SK-N-SH (cell line): Measurements from ENCODE around the gene CCDC88B. TPM values are rescaled to one million over a fixed set of nuclear protein-coding genes. Genes with fewer than 3 reads are reported as not detected.

Experiments used
- polyA plus RNA-seq, 3 experiments: library from polyadenylated mRNA; depleted of rRNA; stranded (reverse); fragments of >200 nt; gene quantifications; 2 replicates each; pipeline ENCODE4 v1.2.3, GENCODE V29; 2012
- small RNA-seq, 7 experiments: library from RNA; depleted of rRNA; stranded (forward); fragments of <200 nt; gene quantifications; one replicate each; pipeline ENCODE3, GENCODE V24; 2012

Gene CCDC88B
- polyA plus RNA-seq, 1 of the 3 experiments (the other 2 are of a cell fraction) = 3.4 TPM

Small RNA genes within 50 kb of the gene (small RNA-seq; reads per million reads assigned to genes)
- 0 to 2.4 (median 0.40) reads per million in 7 experiments for gene MIR1237
- gene MIR7155 = 0 reads per million in 7 experiments
- gene RF00019 = 0 reads per million in 7 experiments

Other genes starting within 250 kb of the CCDC88B start
- gene MACROD1, start 174.1 kb upstream of the CCDC88B start, polyA plus RNA-seq (2012; rRNA removed) = 48.3 and 49.1 TPM in 2 replicates
- gene STIP1, start 154.0 kb upstream of the CCDC88B start, polyA plus RNA-seq (2012; rRNA removed) = 163 TPM in 2 replicates
- gene FERMT3, start 133.5 kb upstream of the CCDC88B start, polyA plus RNA-seq (2012; rRNA removed) = 1.2 and 1.4 TPM in 2 replicates
- gene TRPT1, start 114.0 kb upstream of the CCDC88B start, polyA plus RNA-seq (2012; rRNA removed) = 61.5 and 62.4 TPM in 2 replicates
- gene NUDT22, start 113.9 kb upstream of the CCDC88B start, polyA plus RNA-seq (2012; rRNA removed) = 72.7 and 74.0 TPM in 2 replicates
- 46.9 and 52.1 TPM in 2 replicates for gene DNAJC4, start 109.7 kb upstream of the CCDC88B start, polyA plus RNA-seq (2012; rRNA removed)
- 16.3 and 29.9 TPM in 2 replicates for gene VEGFB, start 105.6 kb upstream of the CCDC88B start, polyA plus RNA-seq (2012; rRNA removed)
- gene FKBP2, start 99.1 kb upstream of the CCDC88B start, polyA plus RNA-seq (2012; rRNA removed) = 84.8 and 127 TPM in 2 replicates
- gene PPP1R14B, start 93.3 kb upstream of the CCDC88B start, polyA plus RNA-seq (2012; rRNA removed) = 373 and 523 TPM in 2 replicates
- gene PLCB3, start 88.7 kb upstream of the CCDC88B start, polyA plus RNA-seq (2012; rRNA removed) = 26.8 and 30.4 TPM in 2 replicates
- gene BAD, start 55.5 kb upstream of the CCDC88B start, polyA plus RNA-seq (2012; rRNA removed) = 75.6 and 80.9 TPM in 2 replicates
- gene GPR137, start 54.4 kb upstream of the CCDC88B start, polyA plus RNA-seq (2012; rRNA removed) = 29.9 and 32.9 TPM in 2 replicates
- gene KCNK4, start 48.9 kb upstream of the CCDC88B start, polyA plus RNA-seq (2012; rRNA removed) = 0.13 and 0.16 TPM in 2 replicates
- 0.54 and 0.67 TPM in 2 replicates for gene CATSPERZ, start 39.8 kb upstream of the CCDC88B start, polyA plus RNA-seq (2012; rRNA removed)
- 27.8 and 31.7 TPM in 2 replicates for gene ESRRA, start 34.7 kb upstream of the CCDC88B start, polyA plus RNA-seq (2012; rRNA removed)
- gene TRMT112, start 22.6 kb upstream of the CCDC88B start, polyA plus RNA-seq (2012; rRNA removed) = 649 and 699 TPM in 2 replicates
- gene PRDX5, start 22.1 kb upstream of the CCDC88B start, polyA plus RNA-seq (2012; rRNA removed) = 875 and 1,000 TPM in 2 replicates
- gene RPS6KA4, start 19.0 kb downstream of the CCDC88B start, polyA plus RNA-seq (2012; rRNA removed) = 43.4 and 44.7 TPM in 2 replicates
- gene SLC22A11, start 215.7 kb downstream of the CCDC88B start, polyA plus RNA-seq (2012; rRNA removed) = not detected in 2 replicates